Gastrocnemius medialis (tissue), 4 donors: ENCODE measurements around the gene FOXG1.

Experiments
- POLR2A ChIP-seq, 2 donors: fragments of 450-650 bp; IDR thresholded peaks; one replicate each; pipeline ENCODE4 v1.6.1; 2017; ENCODE audit warnings: antibody characterized with exemption in 2 of 2, mild to moderate bottlenecking in 2 of 2, moderate library complexity in 2 of 2
- TF ChIP-seq, protein P1 (sequence below), 5 experiments: fragments of 450-650 bp in 3 of 5; fragments of 200-600 bp in 2 of 5; sonication (generic) in 2 of 5; IDR thresholded peaks in 4 of 5; conservative IDR thresholded peaks in 1 of 5; 1 replicate in 4 of 5; 2 replicates in 1 of 5; pipeline ENCODE4 v1.5.1; 2016 to 2019; ENCODE audit warnings: antibody characterized with exemption in 5 of 5, mild to moderate bottlenecking in 3 of 5, moderate library complexity in 3 of 5

DNA sequence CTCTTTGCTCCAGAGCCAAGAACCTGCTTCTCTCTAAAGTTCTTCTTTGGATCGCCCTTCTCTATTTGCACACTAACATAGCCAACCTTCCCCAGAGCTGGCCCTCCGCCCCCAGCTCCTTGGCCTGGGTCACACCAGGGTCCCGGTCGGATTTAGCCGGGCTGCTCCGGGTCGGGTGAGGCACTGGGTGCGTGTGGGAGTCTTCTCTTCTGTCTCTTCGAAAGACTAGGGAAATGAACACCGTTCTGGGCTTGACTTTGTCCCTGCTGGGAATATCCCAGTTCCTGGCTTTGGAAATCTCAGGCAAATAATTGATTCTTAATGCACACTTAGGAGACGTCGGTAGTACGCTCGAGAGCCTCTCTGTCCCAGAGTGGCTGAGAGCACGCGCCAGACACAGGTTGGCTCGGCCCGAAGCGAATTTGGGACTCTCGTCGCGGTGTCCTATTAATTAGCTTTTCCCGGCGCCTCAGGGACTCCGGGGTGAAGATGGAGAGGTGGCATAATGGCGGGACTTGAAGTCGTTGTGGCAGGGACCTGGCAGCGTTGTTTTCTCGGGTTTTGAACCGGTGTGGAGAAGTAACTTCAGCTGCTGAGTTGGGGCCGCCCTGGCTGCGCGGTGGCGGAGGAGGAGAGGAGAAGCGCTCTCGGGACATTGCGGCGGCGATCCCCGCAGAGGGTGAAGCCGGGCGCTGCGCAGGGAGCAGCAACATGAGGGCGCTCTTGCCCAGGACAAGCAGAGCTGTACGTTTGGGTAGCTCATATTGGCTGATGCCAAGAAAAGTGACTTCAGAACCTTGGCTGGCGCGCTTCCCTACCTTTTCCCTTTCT, 7.5 kb downstream of the FOXG1 start:
- TF ChIP-seq POLR2A (IDR thresholded peaks at IDR 0.05): no peak
- TF ChIP-seq, protein P1, sequence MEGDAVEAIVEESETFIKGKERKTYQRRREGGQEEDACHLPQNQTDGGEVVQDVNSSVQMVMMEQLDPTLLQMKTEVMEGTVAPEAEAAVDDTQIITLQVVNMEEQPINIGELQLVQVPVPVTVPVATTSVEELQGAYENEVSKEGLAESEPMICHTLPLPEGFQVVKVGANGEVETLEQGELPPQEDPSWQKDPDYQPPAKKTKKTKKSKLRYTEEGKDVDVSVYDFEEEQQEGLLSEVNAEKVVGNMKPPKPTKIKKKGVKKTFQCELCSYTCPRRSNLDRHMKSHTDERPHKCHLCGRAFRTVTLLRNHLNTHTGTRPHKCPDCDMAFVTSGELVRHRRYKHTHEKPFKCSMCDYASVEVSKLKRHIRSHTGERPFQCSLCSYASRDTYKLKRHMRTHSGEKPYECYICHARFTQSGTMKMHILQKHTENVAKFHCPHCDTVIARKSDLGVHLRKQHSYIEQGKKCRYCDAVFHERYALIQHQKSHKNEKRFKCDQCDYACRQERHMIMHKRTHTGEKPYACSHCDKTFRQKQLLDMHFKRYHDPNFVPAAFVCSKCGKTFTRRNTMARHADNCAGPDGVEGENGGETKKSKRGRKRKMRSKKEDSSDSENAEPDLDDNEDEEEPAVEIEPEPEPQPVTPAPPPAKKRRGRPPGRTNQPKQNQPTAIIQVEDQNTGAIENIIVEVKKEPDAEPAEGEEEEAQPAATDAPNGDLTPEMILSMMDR (IDR thresholded peaks at IDR 0.05 in 4 of 5, conservative IDR thresholded peaks at IDR 0.05 in 1 of 5): no peak
